Stimulated activated CD4-positive, alpha-beta T cell treated with anti-CD3 and anti-CD28 coated beads, Interleukin-12 subunit alpha, Interleukin-12 subunit beta, amount 100 ng/mL, for 48 hours (primary cell): ENCODE data around the gene VPS9D1.
A peak's percentile ranks its signal among the peaks of the same experiment; 100 is the strongest.
"Not testable (repeated sequence)": the region's sequence is repeated elsewhere in the genome, so short reads cannot be mapped to it uniquely, and the experiment has no call there.

Source experiments
- DNase-seq, 3 donors: peaks; one replicate each; pipeline ENCODE4 v3.0.0-alpha.2; 2020; ENCODE audit warnings: low read depth in 2 of 3, low spot score in 1 of 3

Gene VPS9D1

GRCh38 chr16:89668790-89669158 lies 51.9 kb downstream of the VPS9D1 start:
- no peak for DNase-seq

GRCh38 chr16:89667633-89668032 lies 53.1 kb downstream of the VPS9D1 start:
- no peak for DNase-seq

DNA sequence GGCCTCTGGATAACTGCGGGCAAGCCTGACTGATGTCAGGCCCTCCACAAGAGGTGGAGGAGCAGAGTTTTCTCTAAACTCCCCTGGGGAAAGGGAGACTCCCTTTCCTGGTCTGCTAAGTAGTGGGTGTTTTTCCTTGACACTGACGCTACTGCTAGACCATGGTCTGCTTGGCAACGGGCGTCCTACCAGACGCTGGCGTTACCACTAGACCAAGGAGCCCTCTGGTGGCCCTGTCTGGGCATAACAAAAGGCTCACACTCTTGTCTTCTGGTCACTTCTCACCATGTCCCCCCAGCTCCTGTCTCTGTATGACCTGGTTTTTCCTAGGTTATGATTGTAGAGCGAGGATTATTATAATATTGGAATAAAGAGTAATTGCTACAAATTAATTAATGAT lies 53.7 kb downstream of the VPS9D1 start:
- not testable (repeated sequence) for DNase-seq

DNA sequence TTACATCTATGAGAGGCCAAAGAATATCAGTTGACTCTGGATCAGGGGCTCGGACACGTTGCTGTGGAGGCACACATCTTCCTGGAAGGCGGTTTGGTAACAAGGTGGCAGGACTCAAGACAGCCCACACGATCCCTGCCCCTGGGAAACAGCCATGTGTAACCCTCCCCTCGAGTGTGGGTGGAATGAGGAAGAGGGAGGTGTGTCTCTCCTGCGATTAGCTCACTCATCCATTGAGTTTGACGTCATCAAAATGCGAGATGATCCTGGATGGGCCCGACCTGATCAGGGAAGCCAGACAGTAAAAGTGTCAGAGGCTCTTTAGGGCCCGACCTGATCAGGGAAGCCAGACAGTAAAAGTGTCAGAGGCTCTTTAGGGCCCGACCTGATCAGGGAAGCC lies 56.5 kb downstream of the VPS9D1 start:
- not testable (repeated sequence) for DNase-seq

- no peak for DNase-seq
Observed at GRCh38 chr16:89661215-89661614, 59.5 kb downstream of the VPS9D1 start.

DNA sequence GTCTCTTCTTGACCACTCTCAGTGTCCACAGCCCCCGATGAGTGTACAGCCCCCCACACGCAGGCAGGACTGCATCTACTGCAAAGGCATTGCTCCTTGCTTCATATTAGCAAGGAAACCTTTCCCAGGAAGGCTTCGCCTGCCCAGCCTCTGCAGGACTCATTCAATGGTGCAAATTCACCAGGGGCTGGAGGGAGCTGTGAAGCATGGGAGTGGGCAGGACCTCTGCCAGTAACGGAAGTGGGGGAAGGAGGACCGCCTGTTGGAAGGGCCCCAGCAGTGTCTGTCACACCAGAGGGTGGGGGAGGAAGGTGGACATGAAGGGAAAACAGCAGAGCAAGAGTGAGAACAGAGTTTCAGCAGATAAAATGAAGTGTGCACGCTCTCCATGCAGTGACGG lies 60.6 kb downstream of the VPS9D1 start:
- no peak for DNase-seq

DNA sequence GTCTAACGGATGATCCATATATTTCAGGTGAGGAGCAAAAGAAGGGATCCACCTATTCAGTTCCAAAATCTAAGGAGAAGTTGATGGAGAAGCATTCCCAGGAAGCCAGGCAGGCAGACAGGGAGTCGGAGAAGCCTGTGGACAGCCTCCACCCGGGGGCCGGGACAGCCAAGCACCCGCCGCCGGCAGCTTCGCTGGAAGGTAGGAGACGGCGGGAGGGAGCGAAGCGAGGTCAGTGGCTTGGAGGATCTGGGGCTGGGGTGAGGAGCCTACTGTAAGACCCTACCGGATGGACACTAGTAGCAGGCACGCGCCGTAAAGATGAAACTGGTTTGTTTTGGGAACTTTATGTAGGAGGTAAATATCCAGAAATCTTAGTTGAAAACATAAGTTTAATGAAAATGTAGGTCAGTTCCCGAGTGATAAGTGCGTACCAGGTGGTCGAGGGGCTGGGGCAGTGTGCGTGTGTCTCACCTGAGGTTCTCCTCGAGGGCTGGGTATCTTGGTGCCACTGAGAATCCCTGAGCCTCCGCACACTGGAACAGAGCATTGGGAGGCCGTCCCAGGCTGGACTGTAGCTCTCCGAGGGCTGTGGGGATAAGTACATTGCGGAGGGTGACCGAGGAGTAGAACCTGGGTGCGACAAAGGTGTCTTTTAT lies 62.3 kb downstream of the VPS9D1 start:
- peak in 2 of 3 donors; percentile 20 to 24 for DNase-seq

DNA sequence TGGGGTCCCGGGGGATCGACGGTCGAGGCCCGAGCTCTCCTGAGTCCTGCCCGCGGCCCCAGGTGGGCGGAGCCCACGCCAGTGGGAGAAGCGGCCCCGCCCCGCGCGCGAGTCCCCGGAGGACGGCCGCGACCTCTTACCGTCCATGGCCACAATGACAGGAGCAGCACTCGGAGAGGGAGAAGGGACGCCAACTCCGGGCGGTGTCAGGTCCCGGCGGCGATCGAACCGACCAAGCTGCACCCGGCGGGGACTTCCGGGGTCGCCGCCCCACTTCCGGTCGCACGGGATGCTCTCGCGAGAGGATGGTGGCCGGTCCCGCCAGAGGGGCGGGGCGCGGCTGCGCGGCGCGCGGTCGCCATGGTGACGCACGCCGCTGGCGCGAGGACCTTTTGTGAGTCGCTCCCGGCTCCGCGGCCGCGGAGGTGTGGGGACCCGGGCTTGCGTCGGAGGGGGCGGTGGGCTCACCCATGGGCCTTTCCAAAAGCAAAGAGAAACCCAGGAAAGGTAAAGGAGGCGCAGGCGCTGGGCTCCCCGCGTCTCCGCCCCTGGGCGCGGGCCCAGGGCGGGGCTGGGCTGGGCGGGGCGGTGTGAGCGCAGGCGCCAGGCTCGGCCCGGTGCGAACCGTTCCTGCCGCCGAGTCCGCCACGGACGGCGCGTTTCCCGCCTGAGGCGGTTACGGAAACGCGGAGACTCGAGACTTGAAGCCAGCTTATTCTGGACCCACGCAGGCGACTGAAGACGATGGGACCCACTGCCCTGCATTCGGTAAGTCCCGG lies 63.1 kb downstream of the VPS9D1 start, which contains the start of the genes CHMP1A and SPATA33:
TSS of gene CHMP1A (minus strand) at position 267 of the 779 bp plus-strand sequence. CDS start at position 147, 120 bp downstream.
TSS of gene SPATA33 (plus strand) at position 395 of the 779 bp plus-strand sequence. CDS start at position 471, 76 bp downstream.
- peak; percentile 83 to 92 (median 90) for DNase-seq
